Smooth muscle cell (in vitro differentiated cells): Measurements from ENCODE around the gene PRKAG1. TPM values are rescaled to one million over a fixed set of nuclear protein-coding genes. Genes with fewer than 3 reads are reported as not detected.
A peak's percentile ranks its signal among the peaks of the same experiment; 100 is the strongest.

Experiments used
- DNase-seq: peaks from one replicate; lab custom pipeline; 2025; ENCODE audit not compliant: unreplicated experiment; lab: John Stamatoyannopoulos, UW
- H2AFZ ChIP-seq: fragments of 200-600 bp; sonication (generic); 2 replicates; pipeline ENCODE4 v1.6.0; 2016; ENCODE audit warnings: antibody characterized with exemption, low read depth, mild to moderate bottlenecking
- H3F3A ChIP-seq: fragments of 200-600 bp; sonication (generic); 2 replicates; pipeline ENCODE4 v1.6.0; 2017; ENCODE audit warnings: antibody characterized with exemption, low read depth
- H3K27ac ChIP-seq: fragments of 200-600 bp; sonication (generic); 2 replicates; pipeline ENCODE4 v1.5.1; 2016; ENCODE audit warnings: low read depth, mild to moderate bottlenecking
- H3K27me3 ChIP-seq: fragments of 200-600 bp; sonication (generic); 2 replicates; pipeline ENCODE4 v1.6.1; 2016; ENCODE audit warnings: low read depth, mild to moderate bottlenecking
- H3K36me3 ChIP-seq: fragments of 200-600 bp; sonication (generic); 2 replicates; pipeline ENCODE4 v1.5.1; 2016; ENCODE audit warnings: low read depth
- H3K4me1 ChIP-seq: fragments of 200-600 bp; sonication (generic); 2 replicates; pipeline ENCODE4 v1.5.1; 2016; ENCODE audit warnings: low read depth
- H3K4me2 ChIP-seq: fragments of 200-600 bp; sonication (generic); 2 replicates; pipeline ENCODE4 v1.6.0; 2016; ENCODE audit warnings: mild to moderate bottlenecking
- H3K4me3 ChIP-seq: fragments of 200-600 bp; sonication (generic); 2 replicates; pipeline ENCODE4 v1.5.1; 2016; ENCODE audit warnings: mild to moderate bottlenecking
- H3K79me2 ChIP-seq: fragments of 200-600 bp; sonication (generic); 2 replicates; pipeline ENCODE4 v1.6.0; 2016; ENCODE audit warnings: low read depth, mild to moderate bottlenecking
- H3K9ac ChIP-seq: fragments of 200-600 bp; sonication (generic); 2 replicates; pipeline ENCODE4 v1.6.0; 2016; ENCODE audit warnings: low read depth
- H3K9me3 ChIP-seq: fragments of 200-600 bp; sonication (generic); replicated peaks from 2 replicates; pipeline ENCODE4 v1.5.1; 2016; ENCODE audit warnings: low read depth
- H4K20me1 ChIP-seq: fragments of 200-600 bp; sonication (generic); 2 replicates; pipeline ENCODE4 v1.6.0; 2016; ENCODE audit warnings: low read depth
- CTCF ChIP-seq: fragments of 200-600 bp; sonication (generic); IDR thresholded peaks from 2 replicates; pipeline ENCODE4 v1.5.1; 2017; ENCODE audit warnings: borderline replicate concordance, mild to moderate bottlenecking, antibody characterized with exemption; ENCODE audit not compliant: insufficient read depth, poor library complexity, severe bottlenecking
- WGBS: methylation state at CpG from one replicate; pipeline ENCODE4 v1.1.7; 2016; ENCODE audit warnings: low lambda C conversion rate; 5-methylcytosine and 5-hydroxymethylcytosine counted together
- polyA plus RNA-seq: library from polyadenylated mRNA; unstranded; fragments of >200 nt; fragmentation: Nextera tagmentation; extraction: Ambion mirVana; gene quantifications from 2 replicates; pipeline ENCODE4 v1.2.1, GENCODE V29; 2016
- total RNA-seq: library from RNA; depleted of rRNA; stranded (reverse); fragments of >200 nt; gene quantifications from 2 replicates; pipeline ENCODE4 v1.2.3, GENCODE V29; 2014

PRKAG1 gene
- total and polyA plus RNA-seq, 2 experiments from 2014 or later = 42.5 to 62.6 TPM

- H3K4me1 ChIP-seq = no peaks in the 10 kb centered on the region
- H3F3A ChIP-seq = no peaks in the 10 kb centered on the region
- H3K9ac ChIP-seq = no peak overlapping the region
- no peaks in the 10 kb centered on the region for H3K79me2 ChIP-seq
- no peaks in the 10 kb centered on the region for H3K9me3 ChIP-seq
- H2AFZ ChIP-seq = no peak overlapping the region
- H3K27me3 ChIP-seq = peaks cover 33% of the 10 kb centered on the region
- no peaks in the 10 kb centered on the region for H3K36me3 ChIP-seq
- DNase-seq = no peak
- no peak for TF ChIP-seq CTCF
- no peaks in the 10 kb centered on the region for H4K20me1 ChIP-seq
- H3K4me2 ChIP-seq = no peak overlapping the region
- H3K27ac ChIP-seq = no peak overlapping the region
- WGBS = 77% methylated on average over 8 of the region's 8 CpGs
- no peak overlapping the region for H3K4me3 ChIP-seq
Observed at GRCh38 chr12:48991247-48992050, 27.1 kb downstream of the PRKAG1 start.

- Histone ChIP-seq H3K4me1 (no peaks in the 10 kb centered on the region), H3K27me3 (peaks cover 42% of the 10 kb centered on the region), H3K36me3 (no peaks in the 10 kb centered on the region), H3K79me2 (no peaks in the 10 kb centered on the region), H3K4me3 (no peak overlapping the region), H3K9ac (no peak overlapping the region), H3K27ac (no peak overlapping the region), H3K9me3 (no peaks in the 10 kb centered on the region), H3K4me2 (no peak overlapping the region), H4K20me1 (no peaks in the 10 kb centered on the region), H3F3A (no peaks in the 10 kb centered on the region), H2AFZ (no peak overlapping the region)
- TF ChIP-seq CTCF = no peak
- no peak for DNase-seq
Observed at GRCh38 chr12:48990552-48990951, 28.0 kb downstream of the PRKAG1 start.

DNA sequence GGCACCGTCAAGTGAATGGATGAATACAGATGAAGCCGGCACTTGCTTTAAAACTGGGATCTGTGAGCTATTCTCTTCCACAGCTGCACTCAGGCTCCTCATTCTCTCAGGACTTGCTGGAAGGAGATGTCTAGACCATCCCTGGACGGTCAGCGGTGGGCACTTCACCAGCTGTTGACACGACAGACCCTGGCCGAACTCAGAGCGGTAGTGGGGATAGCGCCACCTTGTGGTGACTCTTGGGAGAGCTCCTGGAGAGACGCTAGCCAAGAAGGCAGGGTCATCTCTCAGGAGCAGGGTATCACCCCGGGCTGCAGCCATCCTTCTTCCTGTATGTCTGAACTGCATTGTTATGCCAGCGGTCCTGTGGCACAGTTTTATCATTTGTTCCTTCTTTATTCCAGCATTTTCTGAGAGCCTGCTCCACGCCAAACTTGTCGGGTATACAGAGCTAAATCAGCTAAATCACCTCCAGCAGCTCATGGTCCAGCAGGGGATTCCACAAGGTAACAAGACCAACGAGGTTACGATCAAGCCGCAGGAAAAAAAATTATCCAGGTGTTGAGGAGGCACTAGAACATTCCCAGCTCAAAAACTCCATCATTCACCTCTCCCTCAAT, 30.4 kb downstream of the PRKAG1 start:
- Histone ChIP-seq H3K9ac (no peak overlapping the region), H3K36me3 (no peaks in the 10 kb centered on the region), H3K9me3 (no peaks in the 10 kb centered on the region), H3K4me3 (no peak overlapping the region), H3K4me1 (no peaks in the 10 kb centered on the region), H4K20me1 (no peaks in the 10 kb centered on the region), H3K27ac (no peak overlapping the region), H2AFZ (no peak overlapping the region), H3K79me2 (no peaks in the 10 kb centered on the region), H3K27me3 (peaks cover 58% of the 10 kb centered on the region), H3K4me2 (no peak overlapping the region), H3F3A (no peaks in the 10 kb centered on the region)
- 38% methylated on average over 16 of the region's 16 CpGs for WGBS
- peak; percentile 27 for DNase-seq
- TF ChIP-seq CTCF = peak; percentile 91
